Stomach (tissue), 9 donors: ENCODE results near the gene ABCD3. TPM values are rescaled to one million over a fixed set of nuclear protein-coding genes. Genes with fewer than 3 reads are reported as not detected.

Experiments used
- DNase-seq, 2 donors: peaks; one replicate each; pipeline versions ENCODE4 v3.0.0 to v3.0.0-alpha.2; 2013 to 2019
- H3K27ac ChIP-seq, 5 donors: fragments of 200-600 bp in 4 of 5; sonication (generic) in 4 of 5; one replicate each; pipeline ENCODE4 v1.5.1; 2013 to 2019; ENCODE audit warnings: mild to moderate bottlenecking in 1 of 5, moderate library complexity in 1 of 5
- H3K27me3 ChIP-seq, 3 donors: fragments of 200-600 bp; sonication (generic); one replicate each; pipeline ENCODE4 v1.5.1; 2017 to 2019; ENCODE audit warnings: mixed run types in 1 of 3
- H3K36me3 ChIP-seq, 4 donors: fragments of 200-600 bp; sonication (generic); 1 replicate in 3 of 4; 2 replicates in 1 of 4; pipeline ENCODE4 v1.5.1; 2016 to 2019
- H3K4me1 ChIP-seq, 4 donors: fragments of 200-600 bp; sonication (generic); one replicate each; pipeline ENCODE4 v1.5.1; 2016 to 2019
- H3K4me3 ChIP-seq, 4 donors: fragments of 200-600 bp; sonication (generic) in 3 of 4; one replicate each; pipeline ENCODE4 v1.5.1; 2016 to 2019; ENCODE audit warnings: mild to moderate bottlenecking in 1 of 4
- H3K9me3 ChIP-seq, 4 donors: fragments of 200-600 bp; sonication (generic); one replicate each; pipeline ENCODE4 v1.5.1; 2016 to 2019
- EP300 ChIP-seq: sonication (generic); formaldehyde crosslinking; IDR thresholded peaks from one replicate; pipeline ENCODE4 v1.6.1; 2017; ENCODE audit warnings: antibody characterized with exemption
- POLR2A ChIP-seq, 4 donors: fragments of 450-650 bp; IDR thresholded peaks; one replicate each; pipeline ENCODE4 v1.6.1; 2016; ENCODE audit warnings: antibody characterized with exemption in 4 of 4, control low read depth in 2 of 4, mild to moderate bottlenecking in 1 of 4, moderate library complexity in 1 of 4
- POLR2AphosphoS5 ChIP-seq, 3 donors: sonication (generic); formaldehyde crosslinking; IDR thresholded peaks; one replicate each; pipeline ENCODE4 v1.6.1; 2016; ENCODE audit warnings: antibody characterized with exemption in 3 of 3
- WGBS, 5 donors: extraction: QIAGEN DNeasy Blood & Tissue Kit in 3 of 5; methylation state at CpG; one replicate each; pipeline versions ENCODE4 v1.1.5 to v1.1.7; 2013 to 2018; 5-methylcytosine and 5-hydroxymethylcytosine counted together
- intact Hi-C: fragments of 100-400 bp; cut with DNase I; formaldehyde crosslinking; loops from one replicate; pipeline ENCODE4 v1.15.1; 2023; ENCODE audit warnings: low total_unique reads
- polyA plus RNA-seq, 3 donors: library from polyadenylated mRNA; stranded (reverse); fragments of 200-250 nt; gene quantifications; one replicate each; pipeline ENCODE4 v1.2.3, GENCODE V29; 2013
- total RNA-seq, 5 donors: library from RNA; depleted of rRNA; stranded (reverse); fragments of >200 nt; gene quantifications; one replicate each; pipeline versions ENCODE4 v1.1.0 to v1.2.3, GENCODE V29; 2014 to 2016
- TF ChIP-seq, protein P1 (sequence below), 7 experiments: fragments of 450-650 bp in 4 of 7; fragments of 200-600 bp in 3 of 7; sonication (generic) in 3 of 7; IDR thresholded peaks; one replicate each; pipeline ENCODE4 v1.5.1; 2016 to 2019; ENCODE audit warnings: antibody characterized with exemption in 7 of 7, control low read depth in 2 of 7, mild to moderate bottlenecking in 1 of 7
- donor health status: healthy with polysubstance abuse.
- donor health status: Bipolar disorder and iron deficiency.
- donor health status: healthy.

ABCD3 gene
- total and polyA plus RNA-seq, 8 donors: 8.8 to 124 (median 18.4) TPM

DNA sequence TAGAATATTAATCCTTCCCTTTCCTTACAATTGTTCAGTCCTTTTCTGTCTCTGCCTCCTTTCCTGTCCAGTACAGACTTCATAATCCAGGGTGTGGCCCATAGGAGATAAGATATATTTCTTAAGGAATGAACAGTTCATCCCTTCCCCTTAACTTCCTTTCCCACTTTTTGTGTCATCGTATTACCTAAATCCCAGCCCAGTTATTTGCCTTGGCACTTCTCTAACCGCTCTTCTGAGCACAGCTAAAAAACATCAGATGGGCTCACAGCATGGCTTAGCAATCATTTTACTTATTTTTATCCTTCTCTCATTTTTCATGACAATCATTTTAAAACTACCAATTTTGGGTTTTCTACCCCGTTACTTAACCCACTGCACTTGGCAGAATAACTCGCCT is 83.7 kb downstream of the ABCD3 start:
- no peaks in the 10 kb centered on the region for H3K27me3 ChIP-seq
- intact Hi-C loops: no loop called here
- H3K27ac ChIP-seq: no peak overlapping the region
- 87 to 91% (median 89%) methylated on average over 4 of the region's 4 CpGs for WGBS, 5 donors
- no peaks in the 10 kb centered on the region for H3K4me1 ChIP-seq
- H3K4me3 ChIP-seq: no peak overlapping the region
- TF ChIP-seq, protein P1, sequence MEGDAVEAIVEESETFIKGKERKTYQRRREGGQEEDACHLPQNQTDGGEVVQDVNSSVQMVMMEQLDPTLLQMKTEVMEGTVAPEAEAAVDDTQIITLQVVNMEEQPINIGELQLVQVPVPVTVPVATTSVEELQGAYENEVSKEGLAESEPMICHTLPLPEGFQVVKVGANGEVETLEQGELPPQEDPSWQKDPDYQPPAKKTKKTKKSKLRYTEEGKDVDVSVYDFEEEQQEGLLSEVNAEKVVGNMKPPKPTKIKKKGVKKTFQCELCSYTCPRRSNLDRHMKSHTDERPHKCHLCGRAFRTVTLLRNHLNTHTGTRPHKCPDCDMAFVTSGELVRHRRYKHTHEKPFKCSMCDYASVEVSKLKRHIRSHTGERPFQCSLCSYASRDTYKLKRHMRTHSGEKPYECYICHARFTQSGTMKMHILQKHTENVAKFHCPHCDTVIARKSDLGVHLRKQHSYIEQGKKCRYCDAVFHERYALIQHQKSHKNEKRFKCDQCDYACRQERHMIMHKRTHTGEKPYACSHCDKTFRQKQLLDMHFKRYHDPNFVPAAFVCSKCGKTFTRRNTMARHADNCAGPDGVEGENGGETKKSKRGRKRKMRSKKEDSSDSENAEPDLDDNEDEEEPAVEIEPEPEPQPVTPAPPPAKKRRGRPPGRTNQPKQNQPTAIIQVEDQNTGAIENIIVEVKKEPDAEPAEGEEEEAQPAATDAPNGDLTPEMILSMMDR (IDR thresholded peaks at IDR 0.05): no peak
- TF ChIP-seq POLR2AphosphoS5 (IDR thresholded peaks at IDR 0.05) (no peak), POLR2A (IDR thresholded peaks at IDR 0.05) (no peak), EP300 (no peak)
- no peaks in the 10 kb centered on the region for H3K9me3 ChIP-seq
- H3K36me3 ChIP-seq: peaks cover 22 to 87% (median 77%) of the 10 kb centered on the region in 4 donors
- no peak for DNase-seq

DNA sequence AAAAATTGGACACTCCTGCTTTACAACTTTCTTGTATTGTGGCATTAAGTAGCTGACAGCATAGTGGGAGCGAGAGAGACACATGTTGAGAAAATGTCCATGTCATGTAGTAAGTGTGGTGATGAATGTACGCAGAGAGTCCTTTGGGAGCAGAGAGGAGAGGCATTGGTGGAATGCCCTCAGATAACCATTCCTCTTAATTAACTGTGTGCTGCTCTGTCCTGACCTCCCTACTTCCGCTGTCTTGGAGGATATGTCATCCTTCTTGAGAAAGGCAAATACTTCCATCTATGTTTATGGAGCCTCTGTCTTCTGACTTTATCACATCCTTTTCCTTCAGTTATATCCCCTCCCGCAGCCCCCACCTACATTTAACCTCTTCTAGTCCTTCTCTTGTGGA is 85.0 kb downstream of the ABCD3 start:
- peaks cover 22 to 81% (median 76%) of the 10 kb centered on the region in 4 donors for H3K36me3 ChIP-seq
- H3K4me3 ChIP-seq: no peak overlapping the region
- no peaks in the 10 kb centered on the region for H3K27me3 ChIP-seq
- intact Hi-C loops: no loop called here
- no peak for DNase-seq
- TF ChIP-seq POLR2A (IDR thresholded peaks at IDR 0.05) (no peak), EP300 (no peak), POLR2AphosphoS5 (IDR thresholded peaks at IDR 0.05) (no peak)
- TF ChIP-seq, protein P1 (IDR thresholded peaks at IDR 0.05): no peak
- 84 to 94% (median 86%) methylated on average over 4 of the region's 4 CpGs for WGBS, 5 donors
- no peaks in the 10 kb centered on the region for H3K9me3 ChIP-seq
- H3K27ac ChIP-seq: no peak overlapping the region
- H3K4me1 ChIP-seq: no peaks in the 10 kb centered on the region

DNA sequence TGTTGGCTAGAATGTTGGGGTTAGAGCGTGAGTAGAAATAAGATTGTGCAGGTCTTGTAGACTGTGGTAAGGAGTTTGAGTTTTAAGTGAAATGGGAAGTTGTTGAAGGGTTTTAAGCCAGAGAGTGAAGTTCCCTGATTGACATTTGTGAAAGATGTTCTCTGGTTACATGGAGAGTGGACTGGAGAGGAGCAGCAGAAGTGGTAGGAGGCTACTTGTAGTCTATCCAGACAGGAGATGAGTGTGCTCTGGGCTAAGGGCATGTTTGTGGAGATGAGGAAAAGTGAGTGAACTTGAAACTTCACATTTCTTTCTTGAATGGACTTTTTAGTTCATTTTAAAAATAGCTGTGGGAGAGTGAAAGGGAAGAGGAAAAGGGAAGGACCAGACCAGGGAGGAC is 86.4 kb downstream of the ABCD3 start:
- Histone ChIP-seq H3K9me3 (no peaks in the 10 kb centered on the region), H3K27me3 (no peaks in the 10 kb centered on the region), H3K36me3 (peaks cover 22 to 69% (median 66%) of the 10 kb centered on the region in 4 donors), H3K4me3 (no peak overlapping the region), H3K27ac (no peak overlapping the region), H3K4me1 (no peaks in the 10 kb centered on the region)
- 83 to 98% (median 91%) methylated on average over 1 of the region's 1 CpG for WGBS, 5 donors
- no peak for DNase-seq
- TF ChIP-seq, protein P1 (IDR thresholded peaks at IDR 0.05): no peak
- TF ChIP-seq POLR2AphosphoS5 (IDR thresholded peaks at IDR 0.05): no peak
- no peak for TF ChIP-seq EP300
- TF ChIP-seq POLR2A (IDR thresholded peaks at IDR 0.05): no peak
- intact Hi-C loops: no loop called here

DNA sequence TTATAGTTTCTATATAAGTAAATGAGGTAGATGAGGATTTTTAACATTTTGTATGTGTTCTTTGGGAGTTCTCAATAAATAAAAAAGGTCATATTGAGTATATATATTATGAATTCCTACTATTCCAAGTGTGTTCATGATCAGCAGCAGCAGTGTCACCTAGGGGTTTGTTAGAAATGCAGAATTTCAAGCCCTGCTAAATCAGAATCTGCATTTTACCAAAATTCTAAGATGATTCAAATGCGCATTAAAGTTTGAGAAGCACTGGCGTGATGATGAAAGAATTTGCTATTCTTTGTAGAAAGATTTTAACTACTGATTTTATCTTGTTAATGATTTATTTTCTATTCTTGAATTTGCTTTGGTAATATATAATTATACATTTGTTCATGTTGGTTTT is 94.6 kb downstream of the ABCD3 start:
- no peaks in the 10 kb centered on the region for H3K9me3 ChIP-seq
- H3K36me3 ChIP-seq: peaks cover 0 to 11% (median 9%) of the 10 kb centered on the region in 4 donors
- H3K4me3 ChIP-seq: no peak overlapping the region
- DNase-seq: no peak
- intact Hi-C loops: no loop called here
- H3K27ac ChIP-seq: no peak overlapping the region
- 95 to 99% (median 99%) methylated on average over 2 of the region's 2 CpGs for WGBS, 5 donors
- H3K4me1 ChIP-seq: peaks cover 0 to 8% (median 0%) of the 10 kb centered on the region in 4 donors
- no peaks in the 10 kb centered on the region for H3K27me3 ChIP-seq
- TF ChIP-seq POLR2AphosphoS5 (IDR thresholded peaks at IDR 0.05) (no peak), POLR2A (IDR thresholded peaks at IDR 0.05) (no peak), EP300 (no peak)
- TF ChIP-seq, protein P1 (IDR thresholded peaks at IDR 0.05): no peak
